ENCODE results near the gene CA10. TPM values are rescaled to one million over a fixed set of nuclear protein-coding genes. Genes with fewer than 3 reads are reported as not detected.

CA10 gene
- polyA plus RNA-seq, 1 donor from 2014 or later = 6.2 TPM

DNA sequence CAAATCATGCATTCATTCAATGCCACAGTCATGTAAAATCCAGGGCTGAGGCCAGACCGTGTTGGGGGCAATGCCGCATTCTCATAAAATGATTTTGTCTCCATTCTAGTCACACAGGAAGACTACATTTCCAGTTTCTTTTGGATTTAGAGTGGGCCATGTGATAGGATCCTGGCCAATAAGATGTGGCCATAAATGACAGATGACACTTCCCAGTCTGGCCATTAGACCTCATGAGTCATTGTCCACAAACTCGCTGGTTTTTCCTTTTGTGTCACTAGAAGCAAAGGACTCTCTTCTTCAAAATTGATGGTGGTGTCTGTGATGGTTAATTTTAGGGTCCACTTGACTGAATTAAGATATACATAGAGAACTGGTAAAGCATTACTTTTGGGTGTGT, 545.8 kb downstream of the CA10 start:
- Histone ChIP-seq H3K9ac (ENCODE audit: low read length) (no peak overlapping the region), H3K4me3 (ENCODE audit: low read length) (no peak overlapping the region), H3K27ac (ENCODE audit: low read length) (no peak overlapping the region), H3K9me3 (ENCODE audit: low read length) (no peaks in the 10 kb centered on the region), H3F3A (ENCODE audit: insufficient read depth, low read length, poor library complexity, severe bottlenecking) (no peaks in the 10 kb centered on the region), H3K79me2 (replicated peaks; ENCODE audit: insufficient read depth, low read length) (no peaks in the 10 kb centered on the region), H3K4me2 (ENCODE audit: low read length) (no peak overlapping the region), H3K36me3 (ENCODE audit: insufficient read depth, low read length) (no peaks in the 10 kb centered on the region), H3K27me3 (ENCODE audit: insufficient read depth, low read depth, low read length) (no peaks in the 10 kb centered on the region), H3K9me2 (ENCODE audit: insufficient read depth, low read length) (no peaks in the 10 kb centered on the region), H4K20me1 (ENCODE audit: insufficient read depth) (no peaks in the 10 kb centered on the region), H2AFZ (ENCODE audit: low read depth, low read length) (no peak overlapping the region)
- TF ChIP-seq SMC3 (conservative IDR thresholded peaks at IDR 0.05; ENCODE audit: poor library complexity) (no peak), TAF1 (IDR thresholded peaks at IDR 0.05; ENCODE audit: low read depth) (no peak), RAD21 (conservative IDR thresholded peaks at IDR 0.05) (no peak), MXI1 (conservative IDR thresholded peaks at IDR 0.05; ENCODE audit: poor library complexity, severe bottlenecking) (no peak), EZH2 (IDR thresholded peaks at IDR 0.05; ENCODE audit: borderline replicate concordance, insufficient read depth, low read length, poor library complexity, severe bottlenecking) (no peak), POLR2AphosphoS5 (IDR thresholded peaks at IDR 0.05) (no peak), EP300 (conservative IDR thresholded peaks at IDR 0.05; ENCODE audit: poor library complexity, severe bottlenecking) (no peak)
- TF ChIP-seq, protein P1, sequence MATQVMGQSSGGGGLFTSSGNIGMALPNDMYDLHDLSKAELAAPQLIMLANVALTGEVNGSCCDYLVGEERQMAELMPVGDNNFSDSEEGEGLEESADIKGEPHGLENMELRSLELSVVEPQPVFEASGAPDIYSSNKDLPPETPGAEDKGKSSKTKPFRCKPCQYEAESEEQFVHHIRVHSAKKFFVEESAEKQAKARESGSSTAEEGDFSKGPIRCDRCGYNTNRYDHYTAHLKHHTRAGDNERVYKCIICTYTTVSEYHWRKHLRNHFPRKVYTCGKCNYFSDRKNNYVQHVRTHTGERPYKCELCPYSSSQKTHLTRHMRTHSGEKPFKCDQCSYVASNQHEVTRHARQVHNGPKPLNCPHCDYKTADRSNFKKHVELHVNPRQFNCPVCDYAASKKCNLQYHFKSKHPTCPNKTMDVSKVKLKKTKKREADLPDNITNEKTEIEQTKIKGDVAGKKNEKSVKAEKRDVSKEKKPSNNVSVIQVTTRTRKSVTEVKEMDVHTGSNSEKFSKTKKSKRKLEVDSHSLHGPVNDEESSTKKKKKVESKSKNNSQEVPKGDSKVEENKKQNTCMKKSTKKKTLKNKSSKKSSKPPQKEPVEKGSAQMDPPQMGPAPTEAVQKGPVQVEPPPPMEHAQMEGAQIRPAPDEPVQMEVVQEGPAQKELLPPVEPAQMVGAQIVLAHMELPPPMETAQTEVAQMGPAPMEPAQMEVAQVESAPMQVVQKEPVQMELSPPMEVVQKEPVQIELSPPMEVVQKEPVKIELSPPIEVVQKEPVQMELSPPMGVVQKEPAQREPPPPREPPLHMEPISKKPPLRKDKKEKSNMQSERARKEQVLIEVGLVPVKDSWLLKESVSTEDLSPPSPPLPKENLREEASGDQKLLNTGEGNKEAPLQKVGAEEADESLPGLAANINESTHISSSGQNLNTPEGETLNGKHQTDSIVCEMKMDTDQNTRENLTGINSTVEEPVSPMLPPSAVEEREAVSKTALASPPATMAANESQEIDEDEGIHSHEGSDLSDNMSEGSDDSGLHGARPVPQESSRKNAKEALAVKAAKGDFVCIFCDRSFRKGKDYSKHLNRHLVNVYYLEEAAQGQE (IDR thresholded peaks at IDR 0.05; ENCODE audit: borderline replicate concordance) = no peak
- TF ChIP-seq, protein P2, sequence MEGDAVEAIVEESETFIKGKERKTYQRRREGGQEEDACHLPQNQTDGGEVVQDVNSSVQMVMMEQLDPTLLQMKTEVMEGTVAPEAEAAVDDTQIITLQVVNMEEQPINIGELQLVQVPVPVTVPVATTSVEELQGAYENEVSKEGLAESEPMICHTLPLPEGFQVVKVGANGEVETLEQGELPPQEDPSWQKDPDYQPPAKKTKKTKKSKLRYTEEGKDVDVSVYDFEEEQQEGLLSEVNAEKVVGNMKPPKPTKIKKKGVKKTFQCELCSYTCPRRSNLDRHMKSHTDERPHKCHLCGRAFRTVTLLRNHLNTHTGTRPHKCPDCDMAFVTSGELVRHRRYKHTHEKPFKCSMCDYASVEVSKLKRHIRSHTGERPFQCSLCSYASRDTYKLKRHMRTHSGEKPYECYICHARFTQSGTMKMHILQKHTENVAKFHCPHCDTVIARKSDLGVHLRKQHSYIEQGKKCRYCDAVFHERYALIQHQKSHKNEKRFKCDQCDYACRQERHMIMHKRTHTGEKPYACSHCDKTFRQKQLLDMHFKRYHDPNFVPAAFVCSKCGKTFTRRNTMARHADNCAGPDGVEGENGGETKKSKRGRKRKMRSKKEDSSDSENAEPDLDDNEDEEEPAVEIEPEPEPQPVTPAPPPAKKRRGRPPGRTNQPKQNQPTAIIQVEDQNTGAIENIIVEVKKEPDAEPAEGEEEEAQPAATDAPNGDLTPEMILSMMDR (IDR thresholded peaks at IDR 0.05; ENCODE audit: poor library complexity, severe bottlenecking) = no peak

DNA sequence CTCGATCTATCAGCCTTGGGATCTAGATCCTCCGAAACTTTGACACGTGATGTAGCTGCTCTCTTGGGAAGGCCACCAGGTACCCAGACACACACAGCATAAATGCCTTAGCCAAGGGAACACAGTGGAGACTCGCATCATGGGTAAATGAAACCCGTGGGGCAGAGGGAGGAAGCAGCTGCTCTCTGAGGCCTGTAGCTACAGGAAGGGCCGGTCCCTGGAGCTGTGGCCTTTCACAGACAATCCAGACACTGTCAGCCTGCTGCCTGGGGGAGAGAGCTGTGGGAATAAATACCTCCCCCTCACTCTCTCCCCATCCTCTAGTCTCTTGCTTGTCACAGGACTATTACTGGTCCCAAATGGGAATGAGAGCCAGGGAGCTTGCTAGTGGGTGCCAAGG, 546.9 kb downstream of the CA10 start:
- Histone ChIP-seq H3K9me3 (ENCODE audit: low read length) (no peaks in the 10 kb centered on the region), H3F3A (ENCODE audit: insufficient read depth, low read length, poor library complexity, severe bottlenecking) (no peaks in the 10 kb centered on the region), H3K27me3 (ENCODE audit: insufficient read depth, low read depth, low read length) (no peaks in the 10 kb centered on the region), H3K27ac (ENCODE audit: low read length) (no peak overlapping the region), H3K9ac (ENCODE audit: low read length) (no peak overlapping the region), H2AFZ (ENCODE audit: low read depth, low read length) (no peak overlapping the region), H4K20me1 (ENCODE audit: insufficient read depth) (no peaks in the 10 kb centered on the region), H3K4me2 (ENCODE audit: low read length) (no peak overlapping the region), H3K36me3 (ENCODE audit: insufficient read depth, low read length) (no peaks in the 10 kb centered on the region), H3K4me3 (ENCODE audit: low read length) (no peak overlapping the region), H3K9me2 (ENCODE audit: insufficient read depth, low read length) (no peaks in the 10 kb centered on the region), H3K79me2 (replicated peaks; ENCODE audit: insufficient read depth, low read length) (no peaks in the 10 kb centered on the region)
- TF ChIP-seq TAF1 (IDR thresholded peaks at IDR 0.05; ENCODE audit: low read depth) (no peak), POLR2AphosphoS5 (IDR thresholded peaks at IDR 0.05) (no peak), EZH2 (IDR thresholded peaks at IDR 0.05; ENCODE audit: borderline replicate concordance, insufficient read depth, low read length, poor library complexity, severe bottlenecking) (no peak)

DNA sequence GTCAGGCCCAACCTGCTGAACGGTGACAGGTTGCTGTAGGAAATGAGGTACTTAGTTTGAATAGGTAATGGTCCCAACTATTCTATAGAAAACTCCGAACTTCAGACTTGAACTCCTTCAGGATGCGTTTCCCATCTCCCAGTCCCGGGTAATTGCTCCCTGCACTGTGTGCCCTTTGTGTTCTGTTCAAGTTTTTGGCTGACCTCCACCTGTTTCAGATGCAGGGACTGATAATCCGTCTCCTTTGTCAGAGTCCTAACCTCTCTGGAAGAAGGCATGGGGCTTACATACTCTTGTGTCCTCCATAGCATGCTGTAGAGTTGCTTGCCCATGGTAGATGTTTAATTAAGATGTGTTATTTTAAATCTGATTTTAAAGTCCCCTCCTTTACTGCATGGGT, 547.7 kb downstream of the CA10 start:
- TF ChIP-seq EP300 (conservative IDR thresholded peaks at IDR 0.05; ENCODE audit: poor library complexity, severe bottlenecking) (no peak), SMC3 (conservative IDR thresholded peaks at IDR 0.05; ENCODE audit: poor library complexity) (no peak), POLR2AphosphoS5 (IDR thresholded peaks at IDR 0.05) (no peak), MXI1 (conservative IDR thresholded peaks at IDR 0.05; ENCODE audit: poor library complexity, severe bottlenecking) (no peak), EZH2 (IDR thresholded peaks at IDR 0.05; ENCODE audit: borderline replicate concordance, insufficient read depth, low read length, poor library complexity, severe bottlenecking) (no peak), TAF1 (IDR thresholded peaks at IDR 0.05; ENCODE audit: low read depth) (no peak), RAD21 (conservative IDR thresholded peaks at IDR 0.05) (no peak)
- TF ChIP-seq, protein P1 (IDR thresholded peaks at IDR 0.05; ENCODE audit: borderline replicate concordance) = no peak
- TF ChIP-seq, protein P2 (IDR thresholded peaks at IDR 0.05; ENCODE audit: poor library complexity, severe bottlenecking) = no peak
- Histone ChIP-seq H3K27ac (ENCODE audit: low read length) (no peak overlapping the region), H3F3A (ENCODE audit: insufficient read depth, low read length, poor library complexity, severe bottlenecking) (no peaks in the 10 kb centered on the region), H2AFZ (ENCODE audit: low read depth, low read length) (no peak overlapping the region), H3K36me3 (ENCODE audit: insufficient read depth, low read length) (no peaks in the 10 kb centered on the region), H3K4me3 (ENCODE audit: low read length) (no peak overlapping the region), H3K4me2 (ENCODE audit: low read length) (no peak overlapping the region), H3K27me3 (ENCODE audit: insufficient read depth, low read depth, low read length) (no peaks in the 10 kb centered on the region), H3K9me3 (ENCODE audit: low read length) (no peaks in the 10 kb centered on the region), H3K79me2 (replicated peaks; ENCODE audit: insufficient read depth, low read length) (no peaks in the 10 kb centered on the region), H3K9me2 (ENCODE audit: insufficient read depth, low read length) (no peaks in the 10 kb centered on the region), H3K9ac (ENCODE audit: low read length) (no peak overlapping the region), H4K20me1 (ENCODE audit: insufficient read depth) (no peaks in the 10 kb centered on the region)
